Stimulated activated CD4-positive, alpha-beta T cell treated with anti-CD3 and anti-CD28 coated beads, TNF-alpha, amount 100 ng/mL, for 24 hours (primary cell): ENCODE measurements around the gene CEP126.
"Not testable (repeated sequence)": the region's sequence is repeated elsewhere in the genome, so short reads cannot be mapped to it uniquely, and the experiment has no call there.

Experiments used
- DNase-seq, 3 experiments: peaks; one replicate each; pipeline ENCODE4 v3.0.0-alpha.2; 2020; ENCODE audit warnings: low read depth in 3 of 3

The CEP126 gene

GRCh38 chr11:101940901-101941520 lies 26.2 kb downstream of the CEP126 start:
- DNase-seq, result no peak

- no peak for DNase-seq
Observed at GRCh38 chr11:101944923-101945322, 30.1 kb downstream of the CEP126 start.

- no peak for DNase-seq
Observed at GRCh38 chr11:101945448-101945847, 30.6 kb downstream of the CEP126 start.

GRCh38 chr11:101949680-101950220 lies 34.9 kb downstream of the CEP126 start:
- DNase-seq, result no peak

- DNase-seq, result no peak
Observed at GRCh38 chr11:101955278-101955677, 40.5 kb downstream of the CEP126 start.

- no peak for DNase-seq
Observed at GRCh38 chr11:101955701-101956100, 40.9 kb downstream of the CEP126 start.

- DNase-seq, result no peak
Observed at GRCh38 chr11:101960231-101960630, 45.4 kb downstream of the CEP126 start.

GRCh38 chr11:101964200-101964599 lies 49.4 kb downstream of the CEP126 start:
- DNase-seq, result not testable (repeated sequence)

GRCh38 chr11:101974255-101974654 lies 59.4 kb downstream of the CEP126 start:
- no peak for DNase-seq

GRCh38 chr11:101974771-101975170 lies 60.0 kb downstream of the CEP126 start:
- DNase-seq, result no peak

- no peak for DNase-seq
Observed at GRCh38 chr11:101975734-101976133, 60.9 kb downstream of the CEP126 start.

- DNase-seq, result no peak
Observed at GRCh38 chr11:101987370-101987769, 72.6 kb downstream of the CEP126 start.

- DNase-seq, result no peak
Observed at GRCh38 chr11:101993172-101993571, 78.4 kb downstream of the CEP126 start.

- not testable (repeated sequence) for DNase-seq
Observed at GRCh38 chr11:101994052-101994469, 79.3 kb downstream of the CEP126 start.

GRCh38 chr11:101996111-101996510 lies 81.3 kb downstream of the CEP126 start:
- DNase-seq, result no peak

- no peak for DNase-seq
Observed at GRCh38 chr11:102001657-102002338, 87.0 kb downstream of the CEP126 start.

GRCh38 chr11:102004220-102004619 lies 89.4 kb downstream of the CEP126 start:
- DNase-seq, result no peak

- DNase-seq, result no peak
Observed at GRCh38 chr11:102005306-102005705, 90.5 kb downstream of the CEP126 start.

- DNase-seq, result no peak
Observed at GRCh38 chr11:102006835-102007566, 92.2 kb downstream of the CEP126 start.

- no peak for DNase-seq
Observed at GRCh38 chr11:102007567-102008437, 93.0 kb downstream of the CEP126 start.

- no peak for DNase-seq
Observed at GRCh38 chr11:102010776-102011494, 96.1 kb downstream of the CEP126 start.
